Measurements from ENCODE around the gene PROSER2.
"Not testable (repeated sequence)": the region's sequence is repeated elsewhere in the genome, so short reads cannot be mapped to it uniquely, and the experiment has no call there.

Gene PROSER2

GRCh38 chr10:11886851-11887250, 63.7 kb downstream of the PROSER2 start:
- no peak for DNase-seq

DNA sequence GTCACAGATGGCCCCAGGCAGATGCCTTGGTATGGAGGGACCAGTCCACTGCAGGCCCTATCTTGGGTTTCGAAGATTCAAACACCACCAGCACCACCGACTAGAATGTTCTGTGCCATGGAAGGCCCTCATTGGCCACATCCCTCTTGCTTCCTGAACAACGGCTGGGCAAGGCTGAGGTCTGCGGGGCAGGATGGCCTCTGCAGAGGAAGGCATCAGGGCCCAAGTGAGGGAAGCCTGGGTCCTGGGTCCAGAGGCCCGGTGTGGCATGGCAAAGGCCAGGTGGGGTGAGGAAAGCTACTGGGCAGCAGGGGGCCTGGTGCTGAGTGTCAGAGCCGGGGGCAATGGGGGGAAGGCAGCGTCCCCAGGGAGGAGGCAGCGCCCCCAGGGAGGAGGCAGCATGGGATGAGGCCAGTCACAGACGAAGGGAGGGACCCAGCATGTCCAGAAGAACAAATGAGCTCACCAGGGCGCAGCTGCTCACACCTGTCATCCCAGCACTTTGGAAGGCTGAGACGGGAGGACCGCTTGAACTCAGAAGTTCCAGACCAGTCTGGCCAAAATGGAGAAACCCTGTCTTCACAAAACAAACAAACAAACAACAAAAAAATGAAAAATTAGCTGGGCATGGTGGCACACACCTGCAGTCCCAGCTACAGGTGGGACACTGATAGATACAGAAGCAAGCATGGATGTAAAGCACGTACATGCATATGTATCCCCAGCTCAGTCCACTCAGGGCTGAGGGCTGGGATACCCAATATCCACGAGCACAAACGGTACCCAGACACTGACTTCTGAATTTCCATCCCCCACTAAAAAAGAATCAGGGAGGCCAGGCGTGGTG, 64.4 kb downstream of the PROSER2 start:
- no peak for DNase-seq

- not testable (repeated sequence) for DNase-seq
These were observed 66.1 kb downstream of the PROSER2 start for GRCh38 chr10:11889263-11889662.

GRCh38 chr10:11891776-11892486, 68.8 kb downstream of the PROSER2 start:
- DNase-seq: no peak

- DNase-seq: no peak
These were observed 70.7 kb downstream of the PROSER2 start for GRCh38 chr10:11893749-11894278.

DNA sequence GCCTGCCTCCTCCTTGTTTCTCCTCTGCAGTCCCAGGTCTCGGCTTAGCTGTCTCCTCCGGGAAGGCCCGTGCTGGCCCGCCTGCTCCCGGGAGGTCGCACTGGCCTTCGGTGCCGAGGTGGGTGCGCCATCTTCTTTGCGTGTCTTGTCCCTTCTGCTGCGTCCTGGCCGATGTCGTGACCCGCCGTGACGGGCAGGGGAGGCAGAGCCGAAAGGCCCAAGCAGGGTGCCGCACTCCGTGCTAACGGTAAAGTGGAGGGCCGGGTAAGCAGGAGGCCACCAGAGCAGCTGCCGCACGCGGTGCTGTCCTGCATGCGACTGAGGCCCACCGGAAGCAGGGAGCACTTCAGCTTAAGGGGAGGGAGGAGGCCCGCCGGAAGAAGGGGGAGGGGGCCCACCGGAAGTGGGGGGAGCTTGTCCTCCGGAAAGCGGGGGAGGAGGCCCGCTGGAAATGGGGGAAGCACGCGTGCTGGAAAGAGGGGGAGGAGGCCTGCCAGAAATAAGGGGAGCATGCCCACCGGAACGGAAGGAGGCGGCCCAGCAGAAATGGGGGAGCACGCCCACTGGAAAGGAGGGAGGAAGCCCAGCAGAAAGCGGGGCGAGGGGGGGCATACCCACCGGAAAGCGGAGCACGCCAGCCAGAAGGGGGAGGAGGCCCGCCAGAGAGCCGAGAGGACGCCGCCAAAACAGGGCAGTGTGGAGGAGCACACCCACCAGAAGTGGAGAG, 71.4 kb downstream of the PROSER2 start:
- DNase-seq: no peak

GRCh38 chr10:11895108-11895466, 71.9 kb downstream of the PROSER2 start:
- DNase-seq: no peak

GRCh38 chr10:11895598-11895997, 72.4 kb downstream of the PROSER2 start:
- DNase-seq: no peak

DNA sequence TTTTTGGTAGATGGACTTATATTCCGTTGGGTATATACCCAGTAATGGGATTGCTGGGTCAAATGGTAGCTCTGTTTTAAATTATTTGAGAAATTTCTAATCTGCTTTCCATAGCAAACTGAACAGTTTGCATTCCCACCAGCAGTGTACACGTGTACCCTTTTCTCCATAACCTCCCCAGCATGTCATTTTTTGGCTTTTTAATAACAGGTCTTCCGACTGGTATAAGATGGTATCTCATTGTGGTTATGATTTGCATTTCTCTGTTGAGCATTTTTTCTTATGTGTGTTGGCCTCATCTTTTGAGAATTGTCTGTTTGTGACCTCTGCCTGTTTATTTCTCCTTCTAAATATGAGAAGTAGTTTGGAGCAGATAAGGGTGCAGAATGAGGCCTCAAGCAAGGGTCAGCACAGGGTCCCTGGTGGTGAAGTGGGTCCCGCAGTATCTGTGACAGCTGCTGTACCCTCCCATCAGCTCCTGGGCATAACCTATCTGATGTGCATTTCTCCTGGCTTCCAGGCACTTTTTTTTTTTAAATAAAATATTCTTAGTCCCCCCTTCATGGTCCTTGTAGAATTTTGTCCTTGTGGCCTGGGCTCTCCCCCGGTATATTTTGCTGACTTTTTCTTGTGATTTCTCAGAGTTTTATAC, 73.5 kb downstream of the PROSER2 start:
- no peak for DNase-seq

DNA sequence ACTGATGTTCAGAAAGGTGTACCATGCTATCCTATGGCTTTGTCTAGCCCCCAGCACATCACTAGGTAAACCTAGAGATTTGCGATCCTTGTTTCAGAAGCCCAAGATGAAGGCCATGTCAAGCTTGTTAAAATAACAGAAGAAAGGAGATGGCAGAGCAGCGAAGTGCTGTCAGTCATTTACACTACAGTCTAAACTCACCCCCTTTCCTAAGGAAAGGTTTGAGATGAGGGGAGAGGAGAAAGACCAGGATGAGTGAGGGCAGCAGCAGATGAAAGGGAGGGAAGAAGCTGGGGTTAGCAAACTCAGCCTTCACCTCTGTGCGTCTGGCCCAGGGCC, 74.8 kb downstream of the PROSER2 start:
- no peak for DNase-seq

DNA sequence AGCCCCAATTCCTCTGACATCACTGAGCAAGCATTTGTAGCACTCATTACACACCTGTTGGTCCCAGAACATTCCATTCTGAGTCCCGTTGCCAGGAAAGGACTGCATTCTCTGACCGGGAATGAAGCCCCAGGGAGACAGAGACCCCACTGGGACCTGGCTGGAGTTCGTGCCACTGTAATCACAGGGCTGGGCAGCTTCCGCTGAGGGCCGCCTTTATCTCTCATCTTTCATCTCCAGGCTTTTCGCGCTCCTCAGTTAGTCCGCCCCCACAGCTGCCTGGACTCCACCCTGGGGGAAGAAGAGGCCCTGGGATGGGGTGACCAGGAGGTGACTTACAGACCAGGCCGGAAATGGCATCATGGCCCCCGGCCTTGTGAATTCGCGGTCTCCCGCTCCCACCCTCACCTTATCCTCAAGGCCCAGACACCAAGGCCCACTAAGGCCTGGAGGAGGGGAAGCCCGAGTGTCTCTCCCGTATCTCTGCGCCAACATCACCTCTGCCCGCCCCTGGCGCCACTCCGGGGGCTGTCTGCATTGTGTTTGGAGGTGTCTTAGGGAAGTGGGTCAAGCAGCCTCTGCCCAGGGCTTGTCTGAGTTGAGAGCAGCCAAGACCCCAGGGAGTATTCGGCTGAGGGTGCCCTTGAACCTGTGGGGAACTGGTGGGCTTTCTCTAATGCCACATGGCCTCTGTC, 75.4 kb downstream of the PROSER2 start:
- no peak for DNase-seq

GRCh38 chr10:11899067-11899876, 76.1 kb downstream of the PROSER2 start:
- no peak for DNase-seq

DNA sequence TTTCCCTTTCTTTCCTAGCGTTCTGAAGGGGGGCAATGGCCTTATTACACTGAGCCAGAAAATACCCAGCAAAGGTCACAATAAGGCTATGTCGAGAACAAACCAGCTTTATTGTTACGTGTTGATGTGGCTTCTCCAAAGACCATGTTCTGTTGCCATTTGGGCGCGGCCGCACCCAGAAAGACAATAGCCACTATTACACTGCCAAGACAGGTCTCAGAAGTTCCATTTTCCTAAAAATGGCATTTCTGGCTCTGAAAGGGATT, 77.8 kb downstream of the PROSER2 start:
- no peak for DNase-seq

GRCh38 chr10:11901454-11901832, 78.3 kb downstream of the PROSER2 start:
- no peak for DNase-seq

DNA sequence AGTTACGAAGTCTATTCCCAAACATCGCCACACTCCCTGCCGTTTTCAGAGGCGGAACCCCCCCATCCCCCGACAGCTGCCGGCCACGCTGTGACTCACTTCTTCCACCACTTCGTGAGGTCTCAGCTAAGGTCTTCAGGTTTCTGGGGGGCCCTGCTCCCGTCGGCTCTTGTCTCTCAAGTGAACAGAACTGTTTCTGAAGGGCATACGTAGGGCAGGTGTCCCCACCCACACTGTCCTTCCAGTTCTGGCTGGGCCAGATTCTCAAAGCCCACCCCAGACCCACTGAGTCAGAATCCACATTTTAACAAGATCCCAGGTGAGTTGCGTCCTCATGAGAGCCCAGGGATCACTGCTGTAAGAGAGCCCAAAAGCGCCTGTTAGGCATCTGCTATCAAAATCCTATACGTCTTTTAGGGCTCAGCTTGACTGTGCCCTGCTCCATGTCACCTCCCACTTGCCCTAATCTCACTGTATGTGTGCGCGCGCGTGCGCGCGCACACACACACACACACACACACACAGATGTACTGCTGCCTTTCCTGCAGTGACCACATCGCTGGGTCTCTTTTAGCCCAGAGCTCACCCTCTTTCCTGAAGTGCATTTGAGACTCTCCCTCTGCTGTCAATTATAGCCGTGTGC, 78.8 kb downstream of the PROSER2 start:
- no peak for DNase-seq

- DNase-seq: no peak
These were observed 79.5 kb downstream of the PROSER2 start for GRCh38 chr10:11902646-11903045.

- DNase-seq: no peak
These were observed 83.6 kb downstream of the PROSER2 start for GRCh38 chr10:11906714-11907113.

- no peak for DNase-seq
These were observed 84.8 kb downstream of the PROSER2 start for GRCh38 chr10:11907914-11908313.

- no peak for DNase-seq
These were observed 85.4 kb downstream of the PROSER2 start for GRCh38 chr10:11908536-11908935.

- DNase-seq: no peak
These were observed 85.8 kb downstream of the PROSER2 start for GRCh38 chr10:11908991-11909390.

- DNase-seq: no peak
These were observed 86.5 kb downstream of the PROSER2 start for GRCh38 chr10:11909618-11910017.
